ENCODE results near the gene COL27A1.

Gene COL27A1

DNA sequence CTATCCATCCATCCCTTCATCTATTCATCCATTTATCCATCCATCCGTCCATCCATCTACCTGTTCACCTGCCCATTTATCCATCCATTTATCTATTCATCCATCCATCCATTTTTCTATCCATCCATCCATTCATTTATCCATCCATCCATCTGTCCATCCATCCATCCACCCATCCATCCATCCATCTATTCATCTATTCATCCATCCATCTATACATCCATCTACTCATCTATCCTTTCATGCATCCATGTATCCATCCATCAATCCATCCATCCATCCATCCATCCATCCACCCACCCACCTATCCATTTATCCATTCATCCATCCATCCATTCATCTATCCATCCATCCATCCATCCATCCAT is 10.8 kb downstream of the COL27A1 start:
- in situ Hi-C loops (cut with MboI; ENCODE audit: low sequenced_read_pairs), result no loop called here

DNA sequence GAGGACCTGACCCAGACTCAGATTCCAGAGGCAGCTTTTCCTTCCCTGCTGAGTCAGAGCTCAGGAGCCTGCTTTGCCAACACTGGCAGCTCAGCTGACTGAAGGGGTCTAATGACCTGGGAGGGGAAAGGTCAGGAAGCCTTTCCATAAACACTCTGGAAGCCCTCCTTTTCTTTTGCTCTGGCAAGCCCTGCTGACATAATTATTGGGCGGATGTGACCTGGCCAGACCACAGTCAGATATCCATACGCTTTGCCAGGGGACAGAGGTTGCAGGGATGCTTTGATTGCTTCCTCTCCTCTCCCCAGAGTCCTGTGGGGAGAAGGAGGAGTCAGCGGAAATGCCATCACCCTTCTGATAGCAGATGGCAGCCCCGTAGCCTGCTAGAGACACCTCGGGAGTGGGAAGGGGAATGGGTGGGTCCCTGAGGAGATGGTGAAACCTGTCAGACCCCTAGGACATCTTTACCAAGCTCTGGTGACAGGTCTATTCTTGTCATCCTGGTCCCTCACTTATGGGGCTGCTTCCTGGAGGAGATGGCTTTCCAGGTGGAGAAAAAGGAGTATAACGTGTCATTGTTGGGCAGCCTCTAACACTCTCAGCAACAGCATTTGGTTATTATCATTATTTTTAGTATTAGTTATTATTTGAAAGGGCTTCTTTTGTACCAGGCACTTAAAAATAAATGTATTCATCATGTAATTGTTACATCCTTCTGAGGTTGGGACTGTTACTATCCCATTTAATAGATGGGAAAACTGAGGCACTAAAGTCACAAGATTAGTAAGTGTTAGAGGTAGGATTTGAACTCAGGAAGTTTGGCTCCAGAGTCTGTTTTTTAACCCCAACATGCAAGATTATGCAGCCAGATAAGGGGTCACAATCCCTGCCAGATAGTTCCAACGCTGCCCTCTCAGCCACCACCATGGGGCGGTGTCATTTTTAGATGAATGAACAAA is 11.6 kb downstream of the COL27A1 start:
- in situ Hi-C loops (cut with MboI; ENCODE audit: low sequenced_read_pairs), result no loop called here

DNA sequence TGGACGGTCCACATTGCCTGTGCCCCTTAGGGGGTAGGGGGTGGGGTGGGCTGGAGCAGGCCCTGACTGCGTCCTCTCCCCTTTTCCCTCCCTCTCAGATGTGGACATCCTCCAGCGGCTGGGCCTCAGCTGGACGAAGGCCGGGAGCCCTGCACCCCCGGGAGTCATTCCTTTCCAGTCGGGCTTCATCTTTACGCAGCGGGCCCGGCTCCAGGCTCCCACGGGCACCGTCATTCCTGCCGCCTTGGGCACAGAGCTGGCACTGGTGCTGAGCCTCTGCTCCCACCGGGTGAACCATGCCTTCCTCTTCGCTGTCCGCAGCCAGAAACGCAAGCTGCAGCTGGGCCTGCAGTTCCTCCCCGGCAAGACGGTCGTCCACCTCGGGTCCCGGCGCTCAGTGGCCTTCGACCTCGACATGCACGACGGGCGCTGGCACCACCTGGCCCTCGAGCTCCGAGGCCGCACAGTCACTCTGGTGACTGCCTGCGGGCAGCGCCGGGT is 12.3 kb downstream of the COL27A1 start:
- in situ Hi-C loops (cut with MboI; ENCODE audit: low sequenced_read_pairs), result no loop called here

DNA sequence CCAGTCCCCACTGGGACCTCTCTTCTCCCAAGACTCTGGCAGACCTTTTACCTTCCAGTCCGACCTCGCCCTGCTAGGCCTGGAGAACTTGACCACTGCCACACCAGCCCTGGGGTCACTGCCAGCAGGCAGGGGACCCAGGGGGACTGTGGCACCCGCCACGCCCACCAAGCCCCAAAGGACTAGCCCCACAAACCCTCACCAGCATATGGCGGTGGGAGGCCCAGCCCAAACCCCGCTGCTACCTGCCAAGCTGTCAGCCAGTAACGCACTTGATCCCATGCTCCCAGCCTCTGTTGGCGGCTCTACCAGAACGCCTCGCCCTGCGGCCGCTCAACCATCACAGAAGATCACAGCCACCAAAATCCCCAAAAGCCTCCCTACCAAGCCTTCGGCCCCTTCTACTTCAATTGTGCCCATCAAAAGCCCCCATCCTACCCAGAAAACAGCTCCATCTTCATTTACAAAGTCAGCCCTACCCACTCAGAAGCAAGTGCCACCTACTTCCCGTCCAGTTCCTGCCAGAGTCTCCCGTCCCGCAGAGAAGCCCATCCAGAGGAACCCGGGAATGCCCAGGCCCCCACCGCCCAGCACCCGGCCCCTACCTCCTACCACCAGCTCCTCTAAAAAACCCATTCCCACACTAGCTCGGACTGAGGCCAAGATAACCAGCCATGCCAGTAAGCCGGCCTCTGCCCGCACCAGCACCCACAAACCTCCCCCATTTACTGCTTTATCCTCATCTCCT is 13.1 kb downstream of the COL27A1 start:
- in situ Hi-C loops (cut with MboI; ENCODE audit: low sequenced_read_pairs), result no loop called here

DNA sequence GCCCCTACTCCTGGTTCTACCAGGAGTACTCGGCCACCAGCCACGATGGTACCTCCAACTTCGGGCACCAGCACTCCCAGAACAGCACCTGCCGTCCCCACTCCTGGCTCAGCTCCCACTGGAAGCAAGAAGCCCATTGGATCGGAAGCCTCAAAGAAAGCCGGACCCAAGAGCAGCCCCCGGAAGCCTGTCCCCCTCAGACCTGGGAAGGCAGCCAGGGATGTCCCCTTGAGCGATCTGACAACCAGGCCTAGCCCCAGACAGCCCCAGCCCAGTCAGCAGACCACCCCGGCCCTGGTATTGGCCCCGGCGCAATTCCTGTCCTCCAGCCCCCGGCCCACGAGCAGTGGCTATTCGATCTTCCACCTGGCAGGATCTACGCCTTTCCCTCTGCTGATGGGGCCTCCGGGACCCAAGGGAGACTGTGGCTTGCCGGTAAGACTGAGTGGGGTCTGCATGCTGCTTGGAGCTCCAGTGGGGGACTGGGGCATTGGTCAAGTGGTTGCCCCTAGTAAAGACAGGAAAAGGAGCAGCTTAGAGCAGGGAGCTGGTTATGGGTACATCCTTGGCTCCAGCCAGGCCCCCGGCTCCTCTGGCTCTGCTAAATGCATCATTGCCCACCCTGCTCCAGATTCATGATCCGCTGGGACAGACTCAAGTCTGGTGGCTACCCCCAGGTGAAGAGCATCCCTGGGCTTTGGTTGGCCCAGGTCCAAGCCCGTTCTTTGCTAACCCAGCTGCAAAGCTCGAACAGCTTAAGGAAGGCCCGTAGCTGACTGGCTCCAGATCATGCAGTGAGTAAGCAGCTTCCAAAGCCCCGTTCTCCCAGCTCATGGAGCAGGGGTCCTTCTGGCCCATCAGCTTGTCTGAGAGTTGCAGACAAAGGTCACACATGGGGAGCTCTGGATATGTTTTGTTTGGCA is 14.0 kb downstream of the COL27A1 start:
- in situ Hi-C loops (cut with MboI; ENCODE audit: low sequenced_read_pairs), result no loop called here

DNA sequence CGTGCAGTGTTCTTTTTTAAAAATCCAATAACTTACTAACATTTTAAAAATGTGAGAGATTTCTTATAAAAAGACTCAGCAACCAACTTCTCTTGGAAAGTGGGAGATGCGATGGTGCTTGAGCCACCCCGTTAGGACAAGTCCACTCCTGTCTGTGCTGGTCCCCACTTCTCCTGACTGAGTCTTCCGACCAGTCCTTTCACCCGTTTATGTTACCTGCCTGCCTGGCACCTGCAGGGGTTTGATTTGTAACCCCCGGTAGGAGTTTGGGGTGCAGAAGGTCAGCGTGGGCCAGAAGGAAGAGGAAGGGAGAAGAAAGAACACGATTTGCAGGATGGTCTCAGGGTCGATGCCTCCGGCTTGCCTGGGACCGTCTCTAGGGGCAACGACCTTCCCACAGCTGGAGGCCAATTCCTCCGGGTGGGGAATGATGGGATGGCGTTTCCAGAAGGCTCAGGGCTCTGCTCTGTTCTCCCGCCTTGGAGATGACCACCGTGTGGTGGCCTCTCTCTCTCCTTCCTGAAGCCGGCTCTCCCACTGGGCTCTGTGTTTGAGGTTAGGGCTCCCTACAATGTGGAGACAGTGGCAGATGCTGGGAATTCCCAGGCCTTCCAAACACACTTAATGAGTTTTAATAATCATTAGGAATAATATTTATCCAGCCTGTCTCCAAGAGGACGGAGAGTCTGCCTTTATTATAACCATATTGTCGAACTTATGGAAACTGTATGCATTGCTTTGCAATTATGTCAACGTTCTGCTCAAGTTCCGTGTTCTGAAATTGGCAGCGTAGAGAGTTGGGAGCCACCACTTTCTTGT is 14.8 kb downstream of the COL27A1 start:
- in situ Hi-C loops (cut with MboI; ENCODE audit: low sequenced_read_pairs), result no loop called here

DNA sequence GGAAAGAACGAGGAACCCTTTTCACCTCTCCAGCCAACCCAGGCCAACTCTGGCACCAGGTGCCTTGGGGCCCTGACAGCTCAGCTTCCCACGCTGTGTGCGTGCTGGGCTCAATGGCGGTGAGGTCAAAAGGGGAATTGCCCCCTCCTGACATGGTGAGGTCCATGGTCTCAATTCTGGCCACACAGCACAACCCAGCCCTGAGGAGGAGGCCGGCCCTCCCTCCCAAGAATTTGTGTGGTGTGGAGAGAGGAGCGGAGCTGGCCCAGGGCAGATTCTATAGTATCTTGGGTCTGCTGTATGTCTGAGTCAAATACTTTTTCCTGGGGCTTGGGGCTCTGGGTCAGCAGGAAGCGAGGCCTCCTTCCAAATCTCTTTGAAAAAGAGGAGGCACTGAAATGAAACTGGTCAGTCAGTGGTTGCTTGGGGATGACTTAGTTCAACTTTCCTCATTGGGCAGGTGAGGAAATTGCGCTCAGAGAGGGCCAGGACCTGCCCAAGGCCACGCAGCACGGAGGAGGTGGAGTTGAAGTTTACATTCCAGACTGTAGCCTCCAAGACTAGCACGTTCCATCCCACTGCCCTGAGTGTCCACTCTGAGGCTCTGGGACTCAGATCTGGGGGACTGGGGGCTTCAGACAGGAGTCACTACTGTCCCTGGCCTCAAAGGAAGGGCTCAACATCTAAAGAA is 15.6 kb downstream of the COL27A1 start:
- in situ Hi-C loops (cut with MboI; ENCODE audit: low sequenced_read_pairs), result no loop called here

DNA sequence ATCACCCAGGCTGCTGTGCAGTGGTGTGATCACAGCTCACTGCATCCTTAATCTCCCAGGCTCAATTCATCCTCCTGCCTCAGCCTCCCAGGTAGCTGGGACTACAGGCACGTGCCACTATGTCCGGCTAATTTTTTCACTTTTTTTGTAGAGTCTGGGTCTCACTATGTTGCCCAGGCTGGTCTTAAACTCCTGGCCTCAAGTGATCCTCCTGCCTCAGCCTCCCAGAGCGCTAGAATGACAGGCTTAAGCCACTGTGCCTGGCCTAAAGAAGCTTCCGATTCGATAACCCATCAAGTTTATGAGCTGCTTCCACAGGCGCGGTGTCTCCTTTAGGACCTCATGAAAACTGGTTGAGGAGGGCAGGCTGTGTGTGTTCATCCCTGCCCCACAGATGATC is 16.2 kb downstream of the COL27A1 start:
- in situ Hi-C loops (cut with MboI; ENCODE audit: low sequenced_read_pairs), result no loop called here

DNA sequence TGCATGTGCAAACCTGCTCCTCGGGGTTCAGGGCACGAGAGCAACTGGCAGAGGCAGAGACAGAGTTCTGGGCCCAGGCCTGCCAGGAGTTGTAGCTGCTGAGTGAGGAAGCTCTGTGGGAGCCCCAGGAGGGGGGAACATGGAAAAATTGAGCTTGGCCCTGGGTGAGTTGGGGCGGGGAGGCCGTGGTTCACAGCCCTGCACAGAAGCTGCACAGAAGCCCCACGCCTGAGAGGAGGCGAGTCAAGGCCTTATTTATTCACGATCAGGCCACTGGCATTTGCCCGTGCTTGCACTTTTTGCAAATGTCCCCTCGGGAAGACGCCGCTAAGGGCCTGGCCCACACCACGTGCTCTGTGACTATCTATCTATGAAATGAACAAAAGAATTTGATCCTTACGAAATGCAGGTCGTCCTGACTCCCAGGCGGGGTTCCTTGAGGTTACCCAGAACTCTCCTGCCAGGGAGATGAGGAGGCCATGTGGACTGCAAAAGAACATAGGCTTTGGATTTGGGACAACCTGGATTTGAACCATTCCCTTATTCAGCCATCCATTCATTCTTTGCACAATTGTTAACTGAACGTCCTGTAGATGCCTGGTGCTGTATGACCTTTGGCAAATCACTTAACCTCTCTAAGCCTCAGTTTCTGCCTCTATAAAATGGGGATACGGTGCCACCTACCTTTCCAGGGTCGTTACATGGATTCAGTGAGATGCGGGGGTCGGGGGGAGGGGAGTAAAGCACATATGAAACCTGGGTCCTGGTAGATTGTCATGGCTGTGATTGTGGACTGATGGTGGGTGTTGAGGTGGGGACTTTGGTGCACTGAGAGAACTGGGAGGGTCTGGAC is 17.9 kb downstream of the COL27A1 start:
- in situ Hi-C loops (cut with MboI; ENCODE audit: low sequenced_read_pairs), result no loop called here

DNA sequence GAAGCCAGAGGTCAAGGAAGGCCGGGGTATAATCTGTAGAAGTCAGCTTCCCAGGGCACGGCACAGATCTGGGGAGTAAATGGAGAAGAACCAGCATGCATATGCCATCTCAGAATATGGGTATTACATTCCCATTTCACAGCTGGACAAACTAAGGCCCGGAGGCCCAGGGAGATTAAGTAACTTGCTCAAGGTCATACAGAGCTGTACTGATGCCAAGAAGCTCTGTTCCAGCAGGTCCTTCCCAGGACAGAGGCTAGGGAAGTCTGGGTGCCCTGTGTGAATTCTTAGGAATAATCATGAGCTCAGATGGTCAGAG is 19.2 kb downstream of the COL27A1 start:
- in situ Hi-C loops (cut with MboI; ENCODE audit: low sequenced_read_pairs), result no loop called here

DNA sequence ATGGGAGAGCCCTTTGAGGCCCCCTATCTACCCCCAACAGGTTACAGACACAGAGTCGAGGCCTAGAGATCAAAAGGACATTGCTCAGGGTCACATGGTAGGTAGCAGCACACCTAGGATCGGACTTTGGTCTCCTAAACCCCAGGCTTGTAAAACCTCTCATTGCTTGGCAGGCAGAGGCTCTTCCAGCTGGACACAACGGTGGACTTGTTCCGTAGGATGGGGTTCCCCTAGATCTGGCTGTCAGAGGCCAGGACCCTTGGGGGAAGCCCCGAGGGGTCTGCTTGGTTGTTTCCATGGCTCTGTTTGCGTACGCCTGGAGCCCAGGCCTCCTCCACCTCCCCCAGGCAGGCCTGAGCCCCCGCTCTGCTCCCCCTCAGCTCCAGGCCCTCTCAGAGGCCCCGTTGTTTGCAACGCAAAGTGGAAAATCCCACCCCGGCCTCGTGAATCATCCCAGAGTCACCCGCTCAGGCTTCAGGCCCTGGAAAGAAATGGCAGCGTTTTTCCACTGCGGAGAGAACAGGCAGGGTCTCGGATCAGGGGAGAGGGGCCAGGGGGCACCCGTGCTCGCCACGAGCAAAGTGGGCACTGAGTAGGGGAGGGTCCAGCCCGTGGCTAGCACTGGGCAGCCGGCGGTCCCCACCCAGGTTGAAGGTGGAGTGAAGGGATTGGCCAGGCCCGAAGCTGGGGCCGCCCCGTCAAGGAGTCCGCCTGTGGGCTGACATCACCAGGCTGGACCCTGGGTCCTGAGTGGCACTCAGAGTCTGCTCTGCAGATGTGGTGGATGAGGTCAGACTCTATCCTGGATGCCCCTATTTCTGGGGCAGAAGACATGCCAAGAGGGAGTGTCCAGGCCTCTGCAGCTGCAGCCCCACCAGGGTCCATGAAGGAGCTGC is 19.8 kb downstream of the COL27A1 start:
- in situ Hi-C loops (cut with MboI; ENCODE audit: low sequenced_read_pairs), result no loop called here

DNA sequence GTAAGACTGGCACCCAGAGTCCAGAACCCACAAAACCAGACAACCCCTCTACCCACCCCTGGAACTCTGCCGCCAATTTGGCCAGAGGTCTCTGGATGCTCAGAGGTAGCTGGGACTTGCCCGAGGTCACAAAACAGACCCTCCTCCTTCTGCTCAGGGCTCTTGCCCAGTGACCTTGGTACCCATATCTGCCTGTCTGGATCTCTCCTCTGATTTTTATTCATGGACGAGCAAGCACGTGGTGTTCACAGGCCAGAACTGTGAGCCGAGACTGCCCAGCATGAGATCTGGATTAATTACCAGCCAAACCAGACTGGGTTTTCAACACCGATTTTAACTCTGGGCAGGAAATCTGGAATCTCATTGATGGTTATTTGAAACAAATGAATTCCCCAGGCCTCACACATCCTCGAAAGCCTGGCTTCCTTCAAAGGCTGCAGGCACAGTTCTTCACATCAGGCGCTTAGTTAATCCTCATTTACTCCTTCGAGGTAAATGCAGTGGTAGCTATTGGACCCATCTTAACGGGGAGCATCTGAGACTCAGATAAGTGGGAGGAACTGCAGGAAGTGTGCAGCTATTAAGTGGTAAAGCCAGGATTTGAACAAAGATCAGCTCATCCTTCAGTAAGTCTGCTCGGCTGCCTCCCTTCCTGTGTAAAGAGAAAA is 21.4 kb downstream of the COL27A1 start:
- in situ Hi-C loops (cut with MboI; ENCODE audit: low sequenced_read_pairs), result no loop called here

DNA sequence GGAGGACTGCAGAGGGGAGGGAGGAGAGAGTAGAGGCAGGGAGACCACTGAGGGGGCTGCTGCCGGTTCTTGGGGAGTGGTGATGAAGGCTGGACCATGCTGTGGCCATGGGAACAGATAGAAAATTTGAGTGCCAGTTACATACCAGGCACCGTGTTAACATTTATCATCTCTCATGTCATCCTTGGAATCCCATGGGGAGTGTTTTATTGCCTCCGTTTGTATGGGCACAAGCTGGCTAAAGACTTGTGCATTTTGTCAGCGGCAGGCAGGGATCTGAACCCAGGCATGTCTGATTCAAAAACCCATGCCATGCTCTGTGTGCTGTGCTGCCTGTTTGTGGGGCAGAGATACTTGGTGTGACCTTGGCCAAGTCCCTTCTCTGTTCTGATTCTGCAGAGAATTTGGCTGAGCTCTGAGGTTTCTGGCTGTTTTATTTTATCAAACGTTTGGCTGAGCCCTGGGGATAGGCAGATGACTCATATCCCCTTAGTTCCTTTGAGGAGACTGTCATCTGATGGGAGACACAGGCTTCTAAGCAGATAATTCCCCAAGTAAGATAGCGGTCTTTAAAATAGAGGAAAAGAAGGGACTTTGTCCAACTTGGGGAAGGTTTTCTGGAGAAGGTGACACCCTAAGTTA is 22.2 kb downstream of the COL27A1 start:
- in situ Hi-C loops (cut with MboI; ENCODE audit: low sequenced_read_pairs), result no loop called here

DNA sequence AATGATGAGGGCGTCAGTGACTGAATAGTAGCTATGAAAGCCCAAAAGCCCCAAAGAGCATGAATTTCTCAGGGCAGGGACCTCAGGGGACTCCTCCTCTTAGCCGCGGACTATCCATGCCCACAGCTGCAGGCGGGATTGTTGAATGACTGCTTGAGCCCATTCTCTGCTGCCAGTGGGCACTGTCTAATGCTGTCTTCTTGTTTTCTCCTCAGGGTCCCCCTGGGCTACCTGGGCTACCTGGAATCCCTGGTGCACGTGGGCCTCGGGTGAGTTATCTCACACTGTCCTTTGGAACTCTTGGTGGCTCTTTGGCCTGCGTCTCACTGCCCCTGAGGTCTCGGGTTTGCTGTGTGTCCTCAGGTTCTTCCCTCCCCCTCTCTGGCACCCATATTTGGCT is 22.7 kb downstream of the COL27A1 start:
- in situ Hi-C loops (cut with MboI; ENCODE audit: low sequenced_read_pairs), result no loop called here

DNA sequence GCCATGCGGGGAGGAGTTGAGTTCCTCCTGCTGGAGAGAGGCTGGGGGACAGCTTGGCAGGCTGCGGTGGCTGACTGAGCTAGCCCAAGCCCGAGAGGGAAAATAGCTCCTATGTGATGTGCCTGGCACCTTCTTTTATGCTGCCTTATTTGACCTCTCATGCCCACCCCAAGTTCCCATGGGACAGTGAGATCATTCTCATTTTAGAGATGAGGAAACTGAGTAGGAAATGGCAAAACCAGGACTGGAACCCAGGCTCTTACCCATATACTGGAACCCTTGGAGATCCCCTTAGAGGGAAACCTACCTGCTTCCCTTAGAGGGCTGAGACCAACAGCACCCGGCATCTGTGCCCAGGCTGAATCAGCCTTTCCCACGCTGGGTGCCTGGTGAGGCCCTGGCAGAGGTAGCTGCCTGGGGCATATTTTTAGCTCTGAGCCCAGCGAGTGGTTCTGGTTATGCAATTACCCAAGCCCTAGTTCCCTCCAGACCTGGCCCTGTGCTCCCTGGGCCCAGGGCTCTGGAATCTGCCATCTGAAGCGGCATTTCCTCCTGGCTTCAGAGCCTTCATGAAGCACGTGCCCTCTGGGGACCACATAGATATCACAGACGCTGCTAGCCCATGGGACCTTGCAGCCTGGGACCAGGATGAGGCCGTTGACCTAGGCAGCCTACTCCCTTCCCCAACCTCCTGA is 23.6 kb downstream of the COL27A1 start:
- in situ Hi-C loops (cut with MboI; ENCODE audit: low sequenced_read_pairs), result no loop called here

DNA sequence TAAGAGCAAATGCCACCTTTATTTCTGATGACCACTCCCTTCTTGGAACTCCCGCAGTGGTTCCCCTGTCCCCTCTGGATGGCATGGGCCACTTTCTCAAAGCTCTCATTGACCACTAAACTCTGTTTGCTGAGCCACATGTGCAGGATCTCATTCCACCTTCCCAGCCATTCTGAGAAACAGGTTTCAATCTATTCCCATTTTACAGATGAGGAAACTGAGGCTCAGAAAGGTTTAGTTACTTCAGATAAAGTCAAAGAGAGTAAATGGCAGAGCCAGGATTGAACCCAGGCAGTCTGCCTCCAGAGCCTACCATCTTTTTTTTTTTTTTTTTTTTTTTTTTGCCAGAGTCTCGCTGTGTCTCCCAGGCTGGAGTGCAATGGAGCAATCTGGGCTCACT is 24.2 kb downstream of the COL27A1 start:
- in situ Hi-C loops (cut with MboI; ENCODE audit: low sequenced_read_pairs), result no loop called here
